SKM-1 treated with dmso at 0.1 percent for 144 hours (cell line): ENCODE results near the gene AIFM2.
"Not testable (repeated sequence)": the region's sequence is repeated elsewhere in the genome, so short reads cannot be mapped to it uniquely, and the experiment has no call there.

Source experiments
- DNase-seq: peaks from one replicate; lab custom pipeline; 2025; ENCODE audit not compliant: unreplicated experiment; lab: John Stamatoyannopoulos, UW

The AIFM2 gene

DNA sequence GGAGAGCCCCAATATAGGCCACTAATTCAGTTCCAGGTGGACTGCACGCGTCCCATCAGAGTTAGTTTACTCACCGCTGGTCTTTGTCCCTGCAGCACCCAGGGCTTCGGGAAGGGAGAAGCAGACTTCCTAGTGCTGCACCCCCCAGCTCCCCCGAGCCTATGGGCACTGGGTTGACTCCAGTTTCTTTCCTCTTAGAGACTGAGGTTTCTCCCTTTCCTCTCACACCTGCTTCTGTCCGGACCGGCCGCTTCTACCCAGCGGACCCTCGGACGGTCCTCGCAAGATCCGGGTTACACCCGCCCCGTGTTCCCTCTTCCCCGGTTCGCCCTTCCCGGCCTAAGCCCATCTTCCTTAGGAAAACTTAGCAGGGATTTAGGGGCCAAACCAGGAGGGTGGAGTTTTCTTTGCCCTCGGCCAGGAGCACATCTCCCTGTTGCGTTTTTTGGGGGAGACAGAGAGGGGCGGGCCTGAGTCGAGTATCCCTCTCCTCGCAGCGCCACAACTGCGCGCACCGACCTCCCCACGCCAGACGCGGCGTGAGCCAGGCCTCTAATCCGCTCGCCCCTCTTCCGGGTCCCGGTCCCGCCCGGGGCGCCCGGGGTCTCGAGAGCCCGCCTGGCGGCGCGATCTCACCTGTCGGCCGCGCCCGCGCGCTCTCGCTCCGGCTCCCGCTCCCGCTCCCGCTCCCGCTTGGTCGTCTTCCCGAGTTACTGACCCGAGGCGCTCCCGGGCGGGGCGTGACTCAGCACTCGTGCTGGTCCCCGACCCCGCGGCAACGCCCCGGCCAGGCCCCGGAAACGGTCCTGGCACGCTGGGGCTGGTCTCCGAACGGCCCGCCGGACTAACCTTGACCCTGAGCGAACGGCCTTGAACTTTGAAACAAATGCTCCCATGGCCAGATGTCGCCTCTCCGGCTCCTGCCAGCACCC, at the start of gene AIFM2:
Gene AIFM2 (minus strand): TSS at position 728 of the 932 bp plus-strand sequence. CDS start 8,741 bp downstream, outside the sequence.
- DNase-seq = peak; percentile 33

DNA sequence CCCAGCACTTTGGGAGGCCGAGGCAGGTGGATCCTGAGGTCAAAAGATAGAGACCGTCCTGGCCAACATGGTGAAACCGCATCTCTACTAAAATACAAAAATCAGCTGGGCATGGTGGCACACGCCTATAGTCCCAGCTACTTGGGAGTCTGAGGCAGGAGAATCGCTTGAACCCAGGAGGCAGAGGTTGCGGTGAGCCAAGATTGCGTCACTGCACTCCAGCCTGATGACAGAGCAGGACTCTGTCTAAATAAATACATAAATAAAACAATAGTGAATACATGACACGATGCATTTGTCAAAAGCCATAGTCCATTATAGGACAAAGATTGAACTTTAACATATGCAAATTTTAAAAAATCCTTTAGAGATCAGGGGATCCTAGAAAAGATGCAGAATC, 46.6 kb upstream of the AIFM2 start:
- DNase-seq = not testable (repeated sequence)

DNA sequence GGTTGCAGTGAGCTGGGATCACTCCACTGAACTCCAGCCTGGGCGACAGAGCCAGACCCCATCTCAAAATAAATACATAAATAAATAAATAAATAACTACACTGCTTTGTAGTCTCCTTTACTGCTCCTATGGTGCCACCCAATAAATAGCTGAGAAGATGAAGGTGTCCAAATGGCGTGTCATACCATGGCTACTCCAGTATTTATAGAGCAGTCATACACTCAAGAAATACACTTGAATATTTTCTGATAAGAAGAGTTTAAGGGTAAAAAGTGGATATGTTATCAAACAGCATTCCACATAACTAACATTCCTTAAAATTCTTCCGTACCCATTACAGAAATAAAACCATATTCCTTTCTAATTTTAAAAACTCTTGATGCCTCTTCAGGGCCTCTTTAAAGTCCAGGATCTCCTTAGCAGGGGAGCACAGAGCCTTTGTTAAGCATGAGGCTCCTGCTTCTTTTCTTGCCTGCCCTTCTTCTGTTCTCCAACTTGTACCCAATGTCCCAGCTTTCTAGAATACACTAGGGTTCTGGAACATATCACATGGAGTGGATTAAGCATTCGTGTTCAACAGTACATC, 45.6 kb upstream of the AIFM2 start:
- no peak for DNase-seq

DNA sequence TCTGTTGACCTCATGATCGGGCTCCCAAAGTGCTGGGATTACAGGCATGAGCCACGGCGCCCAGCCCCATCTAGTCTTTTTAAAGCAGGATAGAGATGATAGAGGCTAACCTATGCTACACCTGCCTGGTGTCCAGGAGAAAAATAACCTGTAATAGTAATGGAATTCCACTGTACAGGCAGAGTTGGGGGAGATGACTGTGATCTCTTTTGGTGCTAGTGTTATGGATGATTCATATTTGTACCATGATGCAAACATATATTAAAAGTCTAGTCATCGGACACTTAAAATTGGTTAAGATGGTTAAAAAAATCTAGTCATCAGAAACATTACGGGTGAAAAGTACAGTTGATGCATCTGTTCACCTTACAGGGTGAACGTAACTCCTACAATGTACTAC, 43.8 kb upstream of the AIFM2 start:
- DNase-seq = no peak

DNA sequence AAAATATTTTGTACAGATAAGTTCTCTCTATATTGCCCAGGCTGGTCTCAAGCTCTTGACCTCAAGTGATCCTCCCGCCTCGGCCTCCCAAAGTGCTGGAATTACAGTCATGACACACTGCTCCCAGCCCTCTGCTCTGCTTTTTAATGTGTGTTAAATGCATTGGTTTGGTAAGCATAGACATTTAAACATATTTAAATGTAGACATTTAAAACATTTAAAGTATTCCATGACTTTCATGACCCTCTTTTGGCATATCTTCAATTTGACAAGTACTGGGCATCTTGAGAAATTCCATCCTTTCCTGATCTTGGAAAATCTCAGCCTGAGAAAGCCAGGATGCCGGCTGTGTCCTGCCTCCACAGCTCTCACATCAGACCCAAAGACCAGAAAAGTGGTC, 42.9 kb upstream of the AIFM2 start:
- no peak for DNase-seq

DNA sequence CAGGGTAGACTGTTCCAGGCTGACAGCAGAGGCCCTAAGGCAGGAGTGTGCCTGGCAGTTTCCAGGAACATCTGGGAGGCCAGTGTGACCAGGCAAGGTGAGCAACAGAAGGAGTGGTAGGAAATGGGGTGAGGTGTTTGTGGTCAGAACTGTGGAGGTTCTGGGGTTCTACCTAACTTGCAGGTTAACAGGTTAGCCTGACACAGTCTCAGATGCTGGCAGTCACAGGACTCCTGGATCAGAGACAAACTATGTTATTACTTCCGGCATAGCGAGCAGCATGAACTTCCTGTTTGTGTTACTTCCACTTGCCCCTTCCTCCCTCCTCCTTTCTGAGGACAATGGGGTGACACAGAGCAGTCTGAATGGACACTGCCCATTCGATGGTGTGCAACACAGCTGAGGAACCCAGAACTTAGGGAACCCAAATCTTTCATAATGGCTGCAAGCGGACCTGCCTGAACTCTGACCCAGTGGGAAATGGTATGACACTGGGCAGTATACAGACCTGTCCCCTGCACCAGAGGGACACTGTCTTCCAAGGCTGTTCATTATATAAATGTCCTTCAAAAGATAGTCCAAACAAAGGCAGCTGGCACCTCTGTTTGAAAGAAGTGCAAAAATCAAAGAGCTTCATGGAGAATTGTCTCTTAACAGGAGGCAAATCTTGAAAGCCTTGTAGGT, 41.6 kb upstream of the AIFM2 start:
- DNase-seq = peak; percentile 55

DNA sequence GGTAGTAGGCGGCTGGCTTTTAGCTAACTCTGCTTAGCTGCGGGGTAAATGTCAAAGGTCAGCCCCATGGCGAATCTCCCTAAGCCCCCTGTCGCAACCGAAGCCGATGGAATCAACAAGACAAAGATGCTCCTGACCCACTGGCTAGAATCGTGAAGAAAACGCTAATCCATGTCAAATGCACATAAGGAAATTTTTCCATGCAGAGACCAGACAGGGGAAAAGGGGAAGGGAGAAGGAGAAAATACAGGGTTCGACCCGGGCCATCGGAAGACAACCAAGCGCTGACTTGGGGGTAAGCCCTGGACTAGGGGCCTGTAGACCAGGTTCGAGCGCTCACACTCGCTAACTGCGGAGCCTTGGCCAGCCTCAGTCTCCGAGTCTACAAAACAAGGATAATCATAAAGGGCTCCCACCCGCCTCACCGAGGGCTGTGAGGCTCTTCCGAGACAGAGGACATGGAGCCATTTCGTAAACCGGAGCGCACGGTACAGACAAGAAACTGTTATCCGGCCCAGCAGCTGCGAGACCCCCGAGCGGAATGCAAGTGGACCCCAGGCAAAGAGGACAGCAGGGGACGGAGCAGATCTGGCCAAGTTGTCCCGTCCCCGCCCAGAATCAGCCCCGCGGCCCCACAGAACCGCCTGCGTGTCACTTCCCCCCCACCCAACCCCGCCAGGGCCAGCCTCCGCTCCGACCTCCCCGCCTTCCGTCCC, 37.2 kb upstream of the AIFM2 start:
- no peak for DNase-seq

DNA sequence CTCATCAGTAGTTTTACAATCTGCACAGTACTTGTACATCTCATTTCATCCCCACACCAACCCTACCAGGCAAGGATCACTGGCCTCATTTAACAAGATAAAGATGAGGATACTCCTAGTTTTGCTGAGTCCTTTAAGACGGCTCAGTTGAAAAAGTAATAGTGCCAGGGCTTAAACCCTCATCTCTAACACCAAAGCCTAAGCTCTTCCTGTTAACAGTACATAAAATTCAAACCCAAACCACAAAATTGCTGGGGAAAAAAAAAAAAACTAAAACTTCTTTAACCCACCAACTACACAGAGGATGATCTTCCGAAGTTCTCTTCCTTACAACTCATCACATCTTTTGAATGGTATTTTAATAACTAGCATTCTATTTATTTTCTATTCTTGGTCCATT, 36.4 kb upstream of the AIFM2 start:
- no peak for DNase-seq

DNA sequence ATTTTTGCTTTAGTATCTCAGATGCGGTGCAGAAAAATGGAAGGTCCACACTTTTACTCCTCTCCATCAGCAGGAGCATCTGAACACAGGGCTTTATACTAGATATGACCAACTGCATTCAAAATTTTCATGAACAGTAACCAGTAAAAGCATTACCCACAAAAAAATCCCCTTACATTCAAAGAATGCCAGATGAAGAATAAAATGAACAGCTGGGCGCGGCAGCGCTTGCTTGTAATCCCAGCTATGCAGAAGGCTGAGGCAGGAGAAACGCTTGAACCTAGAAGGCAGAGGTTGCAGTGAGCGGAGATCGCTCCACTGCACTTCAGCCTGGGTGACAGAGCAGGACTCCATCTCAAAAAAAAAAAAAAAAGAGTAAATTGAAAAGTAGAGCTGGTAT, 34.6 kb upstream of the AIFM2 start:
- no peak for DNase-seq

DNA sequence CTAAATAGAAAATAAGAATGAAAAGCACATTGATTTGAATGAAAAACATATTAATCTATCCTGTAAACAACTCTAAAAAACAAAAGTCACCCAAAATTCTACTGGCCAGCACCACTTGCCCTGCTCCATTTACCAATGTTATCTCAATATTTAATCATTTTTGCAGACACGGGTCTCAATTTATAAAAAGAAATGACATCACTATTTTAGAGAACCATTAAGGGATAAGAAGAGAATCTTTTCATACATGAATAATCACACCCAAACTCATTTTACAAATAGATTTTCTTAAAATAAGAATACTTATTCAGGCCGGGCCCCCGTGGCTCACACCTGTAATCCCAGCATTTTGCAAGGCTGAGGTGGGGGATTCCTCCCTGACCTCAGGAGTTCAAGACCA, 33.8 kb upstream of the AIFM2 start:
- no peak for DNase-seq

DNA sequence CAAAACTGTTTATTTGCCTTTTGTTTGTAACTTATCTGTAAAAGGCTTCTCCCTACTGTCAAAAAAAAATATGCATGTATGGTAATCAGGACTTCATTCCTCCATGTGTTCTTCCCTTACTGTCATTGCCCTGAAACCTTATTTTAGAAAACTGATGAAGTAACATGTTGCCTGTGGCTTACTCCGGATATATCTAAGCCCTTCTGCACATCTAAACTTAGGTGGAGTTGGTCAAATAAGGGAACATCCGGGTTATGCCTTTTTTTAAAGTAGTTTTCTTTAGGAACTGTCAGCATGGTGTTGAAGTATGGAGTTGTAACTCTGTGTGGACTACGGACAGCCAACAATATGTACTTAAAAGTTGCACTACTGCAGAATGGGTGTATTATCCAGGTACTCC, 31.5 kb upstream of the AIFM2 start:
- peak; percentile 81 for DNase-seq

DNA sequence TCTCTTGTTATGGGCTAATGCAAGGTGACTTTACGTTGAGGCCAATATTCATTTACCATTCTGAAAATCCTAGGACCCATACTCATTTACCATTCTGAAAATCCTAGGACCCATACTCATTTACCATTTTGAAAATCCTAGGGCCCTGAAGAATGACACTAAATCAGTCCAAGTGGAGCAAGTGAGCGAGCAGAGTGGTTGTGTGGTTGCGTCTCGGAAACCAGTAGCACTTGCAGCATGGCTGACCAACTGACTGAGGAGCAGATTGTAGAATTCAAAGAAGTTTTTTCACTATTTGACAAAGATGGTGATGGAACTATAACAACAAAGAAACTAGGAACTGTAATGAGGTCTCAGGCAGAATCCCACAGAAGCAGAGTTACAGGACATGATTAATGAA, 30.8 kb upstream of the AIFM2 start:
- DNase-seq = no peak

DNA sequence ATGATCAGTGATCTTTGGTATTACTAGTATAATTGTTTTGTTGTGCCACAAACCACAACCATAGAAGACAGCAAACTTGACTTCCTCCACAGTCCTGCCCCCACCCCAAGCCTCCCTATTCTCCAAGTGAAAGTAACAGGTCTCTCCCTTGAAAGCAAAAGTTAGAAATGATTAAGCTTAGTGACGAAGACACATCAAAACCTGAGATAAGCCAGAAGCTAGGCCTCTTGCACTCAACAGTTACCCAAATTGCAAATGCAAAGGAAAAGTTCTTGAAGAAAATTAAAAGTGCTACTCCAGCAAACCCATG, 30.2 kb upstream of the AIFM2 start:
- no peak for DNase-seq

DNA sequence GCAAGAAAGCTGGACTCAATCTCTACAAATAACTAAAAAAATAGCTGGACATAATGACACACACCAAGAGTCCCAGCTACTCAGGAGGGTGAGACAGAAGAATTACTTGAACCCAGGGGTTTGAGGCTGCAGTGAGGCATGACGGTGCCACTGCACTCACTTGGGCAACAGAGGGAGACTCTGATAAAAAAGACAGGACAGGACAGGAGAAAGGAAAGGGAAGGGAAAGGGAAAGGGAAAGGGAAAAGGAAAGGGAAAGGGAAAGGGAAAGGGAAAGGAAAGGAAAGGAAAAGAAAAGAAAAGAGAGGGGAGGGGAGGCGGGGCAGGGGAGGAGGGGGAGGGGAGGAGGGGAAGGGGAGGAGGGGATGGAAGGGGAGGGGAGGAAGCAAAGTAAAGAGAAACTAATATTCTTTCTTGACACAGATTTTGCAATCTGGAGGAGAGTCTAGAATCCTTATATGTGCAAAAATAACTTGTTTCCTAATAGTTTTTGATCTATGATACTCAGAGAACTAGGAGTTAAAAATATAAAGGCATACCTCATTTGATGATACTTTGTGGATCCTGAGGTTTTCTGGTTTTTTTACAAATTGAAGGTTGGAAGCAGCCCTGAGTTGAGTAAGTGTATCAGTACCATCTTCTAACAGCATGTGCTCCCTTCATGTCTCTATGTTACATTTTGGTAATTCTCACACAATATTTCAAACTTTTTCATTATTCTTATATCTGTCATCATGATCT, 29.7 kb upstream of the AIFM2 start:
- DNase-seq = no peak

DNA sequence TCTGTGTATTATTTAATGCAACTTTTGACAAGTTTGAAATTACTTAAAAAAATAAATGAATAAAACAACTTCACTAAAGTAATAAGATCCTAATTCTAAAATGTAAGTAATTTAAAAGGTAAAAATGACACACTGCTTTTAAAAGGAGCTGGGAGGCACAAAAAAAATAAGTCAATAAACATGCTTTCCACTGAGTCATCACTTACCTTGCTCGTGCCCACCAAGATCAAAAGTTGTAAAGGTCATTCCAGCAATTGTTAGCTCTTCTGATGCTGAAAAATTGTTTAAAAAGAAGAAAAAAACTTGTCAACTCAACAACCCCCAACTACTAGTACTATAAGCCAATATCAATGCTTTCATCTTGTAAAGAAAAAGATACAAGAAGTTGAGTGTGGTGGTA, 28.2 kb upstream of the AIFM2 start:
- DNase-seq = no peak

DNA sequence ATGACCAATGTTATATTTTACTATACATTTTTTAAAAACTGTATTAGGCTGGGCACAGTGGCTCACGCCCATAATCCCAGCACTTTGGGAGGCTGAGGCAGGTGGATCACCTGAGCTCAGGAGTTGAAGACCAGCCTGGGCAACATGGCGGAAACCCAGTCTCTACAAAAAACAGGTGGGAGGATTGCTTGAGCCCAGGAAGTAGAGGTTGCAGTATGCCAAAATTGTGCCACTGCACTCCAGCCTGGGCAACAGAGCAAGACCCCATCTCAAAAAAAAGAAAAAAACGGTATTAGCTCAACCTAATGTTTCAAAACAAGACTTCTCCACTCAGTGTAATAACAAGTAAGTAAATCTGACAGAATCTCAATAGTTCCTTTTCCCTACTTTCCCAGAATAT, 26.7 kb upstream of the AIFM2 start:
- not testable (repeated sequence) for DNase-seq

DNA sequence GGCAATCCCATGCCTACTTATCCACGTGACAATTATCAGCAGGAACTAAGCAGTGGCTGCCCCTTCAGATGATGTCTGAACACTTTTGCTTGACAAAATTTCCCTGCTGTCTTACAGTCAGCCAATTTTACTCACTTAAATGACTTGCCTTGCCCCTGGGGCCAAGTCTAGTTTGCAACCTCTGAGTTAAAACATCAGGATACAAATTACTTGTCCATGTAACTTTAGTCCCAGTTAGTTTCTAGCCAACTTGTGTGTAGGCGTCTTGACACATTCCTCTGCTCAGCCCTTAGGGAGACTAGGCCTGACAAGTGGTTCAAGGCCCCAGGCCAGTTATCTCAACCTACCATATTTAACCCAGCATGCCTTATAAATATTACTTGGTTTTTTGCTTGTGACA, 25.5 kb upstream of the AIFM2 start:
- no peak for DNase-seq

DNA sequence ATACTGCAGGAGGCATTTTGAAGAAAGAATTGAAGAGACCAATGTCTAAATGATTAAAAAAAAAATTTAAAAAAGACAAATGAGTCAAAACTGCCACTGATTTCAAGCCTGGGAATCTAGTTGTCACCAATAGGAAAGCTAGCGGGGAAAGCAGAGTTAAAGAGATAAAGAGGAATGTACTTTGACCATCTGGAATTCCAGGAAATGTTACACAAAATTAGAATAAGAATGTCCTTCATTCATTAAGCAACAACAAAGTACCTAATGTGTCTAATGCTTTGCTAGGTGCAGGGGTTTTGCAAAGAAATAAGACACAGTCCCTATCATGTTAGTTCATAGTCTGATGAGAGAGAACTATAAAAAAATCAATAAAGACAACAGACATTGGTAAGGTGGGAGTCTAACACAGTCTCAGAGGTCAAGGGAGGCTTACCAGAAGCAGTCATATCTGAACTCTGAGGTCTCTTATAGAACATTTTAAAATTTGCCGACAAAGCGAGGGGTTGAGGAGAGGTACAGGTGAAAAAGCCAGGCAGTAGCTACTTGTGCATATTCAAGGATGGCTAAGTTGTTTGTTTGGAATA, 22.7 kb upstream of the AIFM2 start:
- DNase-seq = no peak

DNA sequence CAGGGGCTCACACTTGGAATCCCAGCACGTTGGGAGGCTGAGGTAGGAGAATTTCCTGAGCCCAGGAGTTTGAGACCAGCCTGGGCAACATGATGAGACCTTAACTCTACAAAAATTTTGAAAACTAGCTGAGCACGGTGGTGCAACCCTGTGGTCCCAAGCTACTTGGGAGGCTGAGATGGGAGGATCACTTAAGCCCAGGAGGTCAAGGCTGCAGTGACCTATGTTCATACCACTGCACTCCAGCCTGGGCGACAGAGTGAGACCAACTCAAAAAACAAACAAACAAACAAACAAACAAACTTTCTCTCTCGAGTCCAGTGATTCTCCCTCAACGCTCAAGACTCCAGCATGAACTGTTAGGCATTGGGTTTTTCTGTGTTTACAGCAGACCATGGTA, 15.9 kb upstream of the AIFM2 start:
- no peak for DNase-seq

DNA sequence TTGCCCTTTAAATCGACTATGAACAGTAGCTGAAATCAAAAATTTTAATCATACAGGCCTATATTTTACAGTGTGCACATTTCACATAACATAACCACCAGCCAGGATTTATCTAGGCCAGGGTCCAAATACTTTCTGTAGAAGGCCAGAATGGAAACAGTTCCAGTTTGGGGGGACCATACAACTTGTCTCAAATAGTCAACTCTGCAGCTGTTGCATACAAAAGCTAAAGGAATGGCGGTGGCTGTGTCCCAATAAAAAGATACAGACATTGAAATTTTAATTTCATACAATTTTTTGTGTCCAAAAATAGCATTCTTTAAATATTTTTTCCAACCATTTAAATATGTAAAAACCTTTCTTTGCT, 14.6 kb upstream of the AIFM2 start:
- DNase-seq = no peak
